ENCODE data around the gene VAPA.

Gene VAPA

DNA sequence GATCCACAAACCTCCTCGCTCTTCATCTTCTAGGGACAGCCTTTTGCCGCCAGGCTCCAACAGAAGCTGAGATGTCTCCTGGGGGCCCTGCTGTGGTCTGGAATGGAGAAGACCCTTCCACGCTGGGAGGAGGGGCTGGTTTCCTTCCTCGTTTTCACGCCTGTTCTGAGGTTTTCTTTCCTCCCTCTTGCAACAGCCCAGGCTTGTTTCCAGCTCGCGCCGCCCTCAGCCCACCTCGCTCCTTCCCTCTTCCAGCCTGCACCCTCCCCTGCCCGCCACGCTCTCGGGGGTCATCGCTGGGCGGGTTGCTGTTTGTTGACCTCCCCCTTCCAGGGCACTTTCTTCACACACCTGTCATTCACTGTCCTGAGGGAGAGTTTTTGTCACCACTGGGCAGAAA is 55.4 kb downstream of the VAPA start:
- DNase-seq: no peak

DNA sequence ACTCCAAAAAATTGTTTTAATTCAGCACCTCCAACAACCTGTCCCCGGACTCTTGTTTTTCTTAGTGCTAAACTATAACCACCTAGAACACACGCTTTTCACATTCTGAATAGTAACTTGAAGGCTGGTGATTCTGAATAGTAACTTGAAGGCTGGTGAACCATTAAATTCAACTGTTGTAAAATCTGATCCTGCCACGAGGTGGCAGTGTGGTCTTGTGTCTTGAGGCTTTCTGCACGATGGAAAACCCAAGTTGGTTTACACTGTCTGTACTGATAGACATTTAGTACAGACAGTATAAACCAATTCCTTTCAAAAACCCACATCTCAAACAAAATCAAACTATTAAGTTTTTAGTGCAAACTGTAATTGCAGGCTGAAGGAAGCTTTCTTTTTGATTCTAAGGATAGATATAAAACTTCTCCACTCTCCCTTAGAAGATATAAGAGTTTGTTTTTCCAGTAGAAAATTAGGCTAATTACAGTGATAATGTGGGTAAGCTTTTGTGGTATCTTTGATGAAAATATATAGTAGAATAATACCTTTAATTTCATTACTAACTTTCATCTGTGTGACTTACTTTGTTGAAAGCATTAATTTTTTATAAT is 57.6 kb downstream of the VAPA start:
- peak in 46 of 56 donors; percentile 10 to 96 (median 50) for DNase-seq

GRCh38 chr18:9973470-9973869 is 59.7 kb downstream of the VAPA start:
- DNase-seq: no peak

GRCh38 chr18:9974279-9974915 is 60.6 kb downstream of the VAPA start:
- no peak for DNase-seq

GRCh38 chr18:9975658-9976057 is 61.8 kb downstream of the VAPA start:
- DNase-seq: no peak

DNA sequence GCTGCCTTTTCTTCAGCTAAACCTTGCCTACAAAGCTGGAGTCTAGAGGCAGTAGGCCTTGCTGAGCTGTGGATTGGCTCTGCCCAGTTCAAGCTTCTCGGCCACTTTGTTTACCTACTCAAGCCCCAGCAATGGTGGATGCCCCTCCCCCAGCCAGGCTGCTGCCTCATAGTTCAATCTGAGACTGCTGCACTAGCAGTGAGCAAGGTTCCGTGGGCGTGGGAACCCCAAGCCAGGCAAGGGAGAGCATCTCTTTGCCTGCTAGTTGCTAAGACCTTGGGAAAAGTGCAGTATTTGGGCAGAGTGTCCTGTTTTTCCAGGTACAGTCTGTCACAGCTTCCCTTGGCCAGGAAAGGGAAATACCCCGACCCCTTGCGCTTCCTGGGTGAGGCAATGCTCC is 68.9 kb downstream of the VAPA start:
- DNase-seq: no peak

- no peak for DNase-seq
Measured at GRCh38 chr18:9984080-9984479, 70.3 kb downstream of the VAPA start.

- DNase-seq: no peak
Measured at GRCh38 chr18:9985641-9986040, 71.8 kb downstream of the VAPA start.

DNA sequence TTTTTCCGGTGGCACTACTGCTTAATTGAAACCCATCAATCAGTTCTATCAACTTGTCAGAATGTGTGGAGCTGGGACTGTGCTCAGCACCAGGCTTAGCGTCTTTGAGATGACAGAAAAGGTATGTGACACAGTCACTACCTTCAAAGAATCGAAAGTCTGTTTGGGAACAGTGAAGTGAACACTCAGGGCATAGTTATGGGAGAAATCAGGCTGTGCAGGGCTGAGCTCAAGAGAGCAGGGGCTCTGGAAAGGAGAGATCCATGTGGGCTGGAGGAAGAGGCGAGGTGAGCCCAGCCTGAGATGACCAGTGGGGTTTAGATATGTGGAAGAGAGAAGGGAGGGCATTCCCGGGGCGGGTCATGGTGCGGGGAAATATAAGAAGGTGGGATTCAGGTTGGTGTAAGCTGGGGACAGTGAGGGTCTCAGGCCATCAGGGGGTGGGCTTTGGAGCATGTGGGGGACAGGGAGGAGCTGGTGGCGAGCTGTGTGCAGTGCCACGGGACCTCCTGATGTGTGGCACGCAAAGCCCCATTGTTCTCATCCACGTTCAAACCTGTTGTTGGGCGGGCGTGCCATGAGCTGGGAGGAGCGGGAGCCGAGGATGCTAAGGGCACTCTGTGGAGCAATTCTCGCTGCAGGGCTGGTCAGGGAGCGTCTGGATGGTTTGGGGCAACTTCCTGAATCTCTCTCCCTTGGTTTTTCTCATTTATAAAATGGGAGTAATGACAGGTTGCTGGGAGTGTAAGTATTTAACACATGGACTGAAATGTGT is 72.5 kb downstream of the VAPA start:
- no peak for DNase-seq

- peak in 1 of 56 donors; percentile 56 for DNase-seq
Measured at GRCh38 chr18:9987345-9987744, 73.5 kb downstream of the VAPA start.

DNA sequence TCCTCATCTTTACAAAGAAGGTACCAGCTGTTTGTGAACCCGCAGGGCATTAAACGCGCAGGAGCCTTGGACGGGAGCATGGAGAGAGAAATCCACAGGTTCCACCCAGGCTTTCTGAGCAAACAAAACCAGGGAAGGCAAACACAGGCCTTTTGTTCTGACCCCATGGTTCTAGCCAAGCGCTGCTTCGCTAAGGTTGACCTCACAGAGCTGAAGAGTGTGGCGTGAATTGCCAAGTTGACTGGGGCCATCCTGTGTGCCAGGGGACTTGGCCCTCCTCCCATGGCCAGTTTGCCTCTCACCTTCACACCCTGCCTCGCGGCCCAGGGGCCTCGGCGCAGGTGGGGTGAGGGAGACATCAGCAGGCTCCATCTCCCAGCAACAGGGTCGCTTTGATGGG is 74.1 kb downstream of the VAPA start:
- DNase-seq: peak in 25 of 56 donors; percentile 6 to 72 (median 43)

DNA sequence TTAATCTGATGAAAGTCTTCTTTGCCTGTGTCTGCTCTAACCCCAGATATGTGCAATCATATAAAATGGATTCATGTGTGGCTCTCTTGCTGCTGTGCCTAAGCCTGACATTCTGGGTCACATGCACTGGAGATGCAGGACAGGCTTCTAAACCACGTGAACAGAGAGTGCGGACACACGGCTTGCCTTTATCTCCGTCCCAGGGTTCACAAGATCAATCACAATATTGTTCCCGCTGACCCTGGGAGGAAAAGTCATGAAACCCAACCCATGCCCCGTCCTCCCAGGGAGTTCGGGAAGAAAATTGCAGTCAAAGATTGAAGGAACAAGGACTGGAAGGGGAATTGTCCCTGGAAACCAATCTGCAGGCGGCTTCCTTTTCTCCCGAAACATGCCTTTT is 74.8 kb downstream of the VAPA start:
- DNase-seq: no peak

DNA sequence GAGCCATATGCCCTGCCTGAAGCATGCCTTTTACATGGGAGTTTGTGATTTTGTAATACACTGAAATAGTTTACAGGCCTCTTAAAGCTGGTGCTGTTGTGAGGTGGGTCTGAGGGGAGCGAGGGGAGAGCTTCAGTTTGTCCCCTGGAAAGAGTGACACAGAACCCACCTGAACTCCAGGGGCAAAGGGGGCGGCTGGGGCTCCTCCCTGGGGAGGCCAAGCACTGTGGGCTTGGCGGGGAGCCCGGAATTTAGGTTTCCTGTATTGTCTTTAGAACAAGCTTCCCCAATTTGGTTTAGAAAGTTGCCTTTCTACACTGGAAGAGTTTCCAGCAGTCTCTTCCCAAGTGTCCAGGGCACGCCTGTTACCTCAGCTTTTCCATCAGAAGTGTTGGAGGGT is 75.7 kb downstream of the VAPA start:
- no peak for DNase-seq

- DNase-seq: no peak
Measured at GRCh38 chr18:9991011-9992000, 77.5 kb downstream of the VAPA start.

GRCh38 chr18:9992300-9992972 is 78.6 kb downstream of the VAPA start:
- DNase-seq: no peak

DNA sequence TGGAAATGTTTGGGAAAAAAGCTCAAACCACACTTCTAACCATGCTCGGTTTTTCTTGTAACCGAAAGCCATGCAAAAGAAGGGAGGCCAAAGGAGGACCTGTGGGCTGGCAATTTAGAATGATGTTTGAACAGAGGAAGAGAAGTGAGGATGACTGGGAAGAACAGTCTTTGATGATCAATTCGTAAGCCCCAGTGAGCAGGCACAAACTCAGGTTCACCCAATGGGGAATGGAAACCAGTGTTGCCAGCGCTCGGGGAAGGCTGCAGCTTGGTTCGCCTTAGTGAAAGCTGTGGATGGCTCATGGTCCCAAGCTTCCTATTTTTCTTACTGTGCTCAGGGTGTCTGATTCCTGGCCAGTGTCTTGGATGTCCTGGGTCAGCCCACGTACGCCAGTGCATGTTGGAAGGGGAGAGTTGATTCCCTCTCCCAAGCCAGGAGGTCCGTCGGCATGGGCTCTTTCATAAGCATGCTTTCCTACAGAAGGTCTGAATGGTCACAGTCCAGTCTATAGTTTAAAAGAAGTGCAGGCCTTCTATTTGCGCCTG is 79.2 kb downstream of the VAPA start:
- no peak for DNase-seq

DNA sequence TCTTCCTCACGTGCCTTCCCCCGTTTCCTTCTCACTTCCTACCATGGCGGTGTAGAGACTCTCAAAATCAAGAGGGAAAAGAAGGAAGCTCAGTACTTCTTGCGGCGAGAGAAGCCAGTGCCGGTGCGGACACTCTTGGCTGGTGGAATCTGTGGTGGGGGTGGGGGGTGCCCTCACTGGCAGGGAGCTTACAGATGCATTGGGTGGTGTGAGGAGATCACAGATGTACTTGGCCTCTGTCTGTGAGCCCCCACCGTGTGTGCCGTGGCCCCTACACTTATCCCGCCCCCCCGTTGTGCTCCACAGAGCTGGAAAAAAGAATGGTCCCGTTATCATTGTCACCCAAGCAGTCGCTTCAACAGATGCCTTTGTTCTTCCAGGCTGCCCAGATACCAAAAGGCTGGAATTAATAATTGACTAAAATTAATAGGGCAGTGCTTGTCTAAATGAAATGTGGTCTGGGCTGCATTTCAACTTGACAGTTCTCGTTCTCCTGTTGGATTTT is 79.8 kb downstream of the VAPA start:
- peak in 8 of 56 donors; percentile 15 to 53 (median 21) for DNase-seq

DNA sequence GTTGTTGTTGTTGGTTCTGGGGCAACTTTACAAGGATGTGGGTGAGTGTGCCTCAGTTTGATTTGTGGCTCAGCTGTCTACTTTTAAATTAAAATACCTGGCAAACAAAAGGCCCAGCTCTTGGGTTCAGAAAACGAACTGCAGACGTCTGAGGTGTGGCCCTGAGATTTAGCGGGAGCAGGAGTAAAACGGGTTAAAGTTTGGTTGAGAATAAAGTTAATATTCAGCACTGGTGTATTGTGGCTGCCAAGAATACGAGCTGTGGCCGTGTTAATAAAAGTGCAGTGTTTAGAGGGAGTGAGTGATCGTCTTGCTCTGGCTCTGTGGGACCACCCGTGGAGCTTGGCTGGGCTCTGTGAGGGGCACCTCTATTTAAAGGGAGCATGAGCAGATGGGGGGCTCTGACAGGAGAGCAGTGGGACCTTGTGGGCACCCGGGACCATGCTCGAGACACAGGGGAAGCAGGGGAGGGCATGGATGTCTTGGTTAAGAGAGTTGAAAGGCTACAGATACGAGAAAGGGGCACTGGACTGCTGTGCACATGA is 80.3 kb downstream of the VAPA start:
- no peak for DNase-seq

DNA sequence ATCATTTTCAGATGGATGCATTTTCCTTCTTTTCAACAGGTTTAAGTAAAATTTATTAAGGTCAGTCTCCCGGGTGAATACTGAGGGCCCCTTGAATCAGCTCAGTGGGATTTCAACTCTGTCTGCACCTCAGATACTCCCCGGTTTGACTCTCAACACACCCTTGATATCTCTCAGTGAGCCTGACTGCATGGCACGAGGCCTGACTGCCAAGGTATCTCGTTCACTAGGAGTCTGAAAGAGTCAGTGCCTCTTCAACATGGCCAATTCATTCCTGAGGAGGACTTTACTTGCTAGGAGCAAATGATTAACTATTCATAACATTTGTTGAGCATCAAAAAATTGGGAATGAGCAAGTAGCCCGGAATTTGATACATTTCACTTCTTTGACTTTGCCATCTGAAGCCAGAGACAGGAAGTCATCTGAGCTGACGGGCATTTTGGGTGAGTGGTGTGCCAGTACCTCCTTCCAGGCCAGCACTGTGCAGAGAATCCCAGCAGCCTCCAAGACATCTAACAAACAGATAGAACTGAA is 81.0 kb downstream of the VAPA start:
- DNase-seq: no peak

DNA sequence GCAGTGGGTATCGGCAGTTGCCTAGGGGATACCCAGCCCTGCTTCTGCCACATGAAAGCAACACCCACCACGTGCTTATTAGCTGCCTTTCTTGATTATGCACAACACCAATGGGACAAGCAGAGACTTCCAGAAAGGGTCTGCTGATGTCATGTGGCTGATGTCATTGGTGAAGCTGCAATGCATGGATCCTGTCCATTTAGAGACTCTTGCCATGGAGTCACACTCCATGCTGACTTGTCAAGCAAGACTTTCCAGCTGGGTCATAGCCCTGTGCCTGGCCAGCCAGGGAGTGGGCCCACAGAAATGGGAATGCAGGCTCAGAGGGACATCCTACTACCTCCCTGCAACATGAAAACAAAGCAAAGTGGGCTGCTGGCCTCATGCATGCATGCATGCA is 81.8 kb downstream of the VAPA start:
- DNase-seq: no peak

Measured in amygdala (tissue), 56 donors.